Activated CD4-positive, alpha-beta T cell treated with anti-CD3 and anti-CD28 coated beads, Interleukin-10, Interleukin-2, amounts not matched to agents 100 ng/mL and 50 ng/mL, durations not matched to agents 16 hours and 8 hours (primary cell): ENCODE data around the gene LIN28A.
"Not testable (repeated sequence)": the region's sequence is repeated elsewhere in the genome, so short reads cannot be mapped to it uniquely, and the experiment has no call there.

ENCODE experiments used
- DNase-seq: peaks from one replicate; pipeline ENCODE4 v3.0.0-alpha.2; 2020

LIN28A gene

GRCh38 chr1:26410706-26411623 lies at the start of gene LIN28A:
LIN28A (plus strand) TSS chr1:26410817; CDS start chr1:26410892, 75 bp downstream.
- no peak for DNase-seq

DNA sequence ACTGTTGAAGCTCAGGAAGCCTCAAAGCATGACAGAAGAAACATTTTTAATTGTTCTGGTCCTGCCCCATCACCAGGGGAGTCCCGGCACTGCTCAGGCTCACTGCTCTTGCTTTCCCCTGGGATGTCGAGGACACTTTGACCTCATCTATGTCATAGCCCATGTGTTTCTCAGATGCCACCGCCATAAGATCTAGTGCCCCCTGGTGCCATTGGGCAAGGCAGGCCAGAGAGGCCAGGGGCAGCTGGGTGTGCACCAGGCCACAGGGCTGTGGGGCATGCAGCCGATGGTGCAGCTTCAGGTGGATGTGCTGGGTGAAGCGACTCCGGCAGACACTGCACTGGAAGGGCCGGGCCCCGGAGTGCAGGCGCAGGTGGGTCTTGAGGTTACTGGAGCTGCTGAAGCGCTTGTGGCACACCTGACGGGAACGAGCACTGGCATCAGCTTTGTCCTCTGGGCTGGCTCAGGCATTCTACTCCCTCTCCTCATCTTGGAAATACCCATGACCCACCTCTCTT lies 49.0 kb upstream of the LIN28A start:
- no peak for DNase-seq

GRCh38 chr1:26362331-26362730 lies 48.3 kb upstream of the LIN28A start:
- DNase-seq = no peak

- peak; percentile 91 for DNase-seq
Measured at GRCh38 chr1:26363549-26364448, 46.8 kb upstream of the LIN28A start.

GRCh38 chr1:26364956-26365355 lies 45.7 kb upstream of the LIN28A start:
- DNase-seq = no peak

- DNase-seq = no peak
Measured at GRCh38 chr1:26367441-26367840, 43.2 kb upstream of the LIN28A start.

DNA sequence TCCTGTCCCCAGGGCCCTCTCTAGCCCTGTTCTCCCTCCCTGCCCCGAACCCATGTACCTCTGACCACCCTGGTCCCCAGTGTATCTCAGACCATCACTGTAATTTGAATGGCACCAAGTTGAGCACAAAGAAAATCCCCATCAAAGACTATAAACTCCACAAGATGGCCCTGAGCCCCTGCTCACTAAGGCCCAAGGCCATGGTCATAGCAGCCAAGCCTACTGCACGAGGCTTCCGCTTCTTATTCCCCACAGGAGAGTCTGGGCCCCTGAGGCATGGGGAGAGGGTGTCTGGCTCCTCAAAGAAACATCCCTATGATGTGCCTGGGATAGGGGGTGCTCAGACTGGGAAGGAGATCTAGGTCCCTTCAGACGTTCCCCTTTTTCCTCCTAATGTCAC lies 42.6 kb upstream of the LIN28A start:
- DNase-seq = no peak

DNA sequence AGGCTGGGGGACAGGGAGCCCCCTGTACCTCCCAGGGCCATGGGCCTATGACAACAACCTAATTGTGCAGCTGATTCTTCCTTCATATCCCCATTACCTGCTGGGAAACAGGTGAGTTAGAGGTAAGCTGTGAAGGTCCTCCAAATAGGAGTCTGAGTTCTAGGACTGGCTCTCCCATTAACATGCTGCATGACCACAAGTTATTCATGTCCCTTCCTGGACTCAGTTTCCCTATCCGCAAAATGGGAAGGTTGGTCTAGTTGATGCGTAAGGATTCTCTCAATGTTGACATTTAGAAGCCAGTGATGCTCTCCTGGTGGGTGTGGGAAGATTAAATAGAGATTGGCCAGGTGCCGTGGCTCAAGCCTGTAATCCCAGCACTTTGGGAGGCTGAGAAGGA lies 42.1 kb upstream of the LIN28A start:
- DNase-seq = no peak

GRCh38 chr1:26370591-26371382 lies 39.8 kb upstream of the LIN28A start:
- no peak for DNase-seq

DNA sequence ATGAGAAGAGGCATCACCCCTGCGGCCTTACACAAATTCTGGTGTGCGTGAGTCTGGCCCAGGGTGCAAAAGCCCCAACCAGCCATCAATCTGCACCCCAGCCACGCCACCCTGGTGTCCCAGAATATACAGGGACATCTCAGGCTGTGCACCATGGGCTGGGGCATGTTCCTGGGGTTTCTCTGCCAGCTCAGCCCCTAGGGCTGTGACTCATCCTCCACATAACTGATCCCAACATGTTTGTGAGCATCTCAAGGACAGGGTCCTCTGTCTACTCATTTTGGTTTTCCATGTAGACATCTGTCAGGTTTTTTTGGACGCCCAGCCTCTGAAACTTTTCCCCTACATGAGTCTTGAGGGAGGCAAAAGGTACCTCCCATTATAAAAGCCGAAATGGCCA lies 38.6 kb upstream of the LIN28A start:
- DNase-seq = no peak

DNA sequence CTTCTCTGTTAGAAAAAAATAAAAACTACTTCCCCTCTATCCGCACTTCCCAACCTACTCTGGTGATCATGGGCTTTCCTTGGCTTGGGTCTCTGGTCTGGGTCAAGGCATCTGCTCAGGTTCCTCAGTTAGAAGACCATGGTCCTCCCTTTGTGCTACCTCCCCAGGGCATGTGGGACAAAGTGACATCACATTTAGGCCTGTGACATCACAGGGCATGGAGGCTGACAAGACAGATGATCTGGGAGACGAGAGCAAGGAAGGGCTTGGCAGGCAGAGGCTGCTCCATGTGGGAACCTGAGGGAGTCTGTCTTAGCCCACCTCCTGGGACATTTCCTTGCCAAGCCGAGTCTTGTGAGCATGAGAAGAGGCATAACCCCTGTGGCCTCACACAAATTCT lies 38.0 kb upstream of the LIN28A start, which contains the start of gene ZNF683:
TSS of gene ZNF683 (minus strand) at position 140 of the 400 bp plus-strand sequence. CDS start 4,179 bp downstream, outside the sequence.
- not testable (repeated sequence) for DNase-seq

DNA sequence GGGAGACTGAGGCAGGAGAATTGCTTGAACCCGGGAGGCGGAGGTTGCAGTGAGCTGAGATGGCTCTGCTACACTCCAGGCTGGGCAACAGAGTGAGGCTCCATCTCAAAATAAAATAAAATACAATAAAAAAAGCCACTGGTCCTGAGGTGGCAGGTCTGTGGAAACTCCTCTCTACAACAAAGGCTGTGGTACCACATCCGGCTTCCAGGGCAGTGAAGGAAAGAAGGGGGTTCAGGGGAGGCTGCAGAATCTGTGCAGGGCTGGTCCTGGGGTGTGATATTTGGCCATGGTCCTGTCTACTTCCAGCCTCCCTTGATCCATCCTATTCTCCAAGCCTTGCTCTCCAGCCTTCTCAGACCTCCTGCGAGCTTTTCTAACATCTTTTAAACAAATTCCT lies 37.3 kb upstream of the LIN28A start:
- peak; percentile 36 for DNase-seq

DNA sequence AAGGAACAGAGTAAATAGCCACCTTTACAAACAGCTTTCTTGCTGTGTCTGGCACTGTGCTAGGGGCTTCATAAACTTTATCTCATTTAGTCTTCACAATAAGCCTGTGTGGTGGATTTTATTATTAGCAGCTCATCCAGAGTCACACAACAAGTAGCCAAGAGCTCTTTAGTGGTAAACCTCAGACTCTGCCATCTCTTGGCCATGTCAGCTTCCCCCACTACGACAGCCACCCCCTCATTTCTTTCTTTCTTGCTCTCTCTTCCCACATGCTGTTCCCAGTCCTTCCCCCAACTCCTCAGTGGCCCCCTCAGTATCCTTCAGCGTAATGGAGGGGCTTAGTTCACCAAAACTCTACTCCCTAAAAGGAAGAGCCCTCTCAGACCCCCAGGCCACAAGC lies 36.8 kb upstream of the LIN28A start:
- DNase-seq = no peak

GRCh38 chr1:26374361-26374760 lies 36.3 kb upstream of the LIN28A start:
- DNase-seq = peak; percentile 21

DNA sequence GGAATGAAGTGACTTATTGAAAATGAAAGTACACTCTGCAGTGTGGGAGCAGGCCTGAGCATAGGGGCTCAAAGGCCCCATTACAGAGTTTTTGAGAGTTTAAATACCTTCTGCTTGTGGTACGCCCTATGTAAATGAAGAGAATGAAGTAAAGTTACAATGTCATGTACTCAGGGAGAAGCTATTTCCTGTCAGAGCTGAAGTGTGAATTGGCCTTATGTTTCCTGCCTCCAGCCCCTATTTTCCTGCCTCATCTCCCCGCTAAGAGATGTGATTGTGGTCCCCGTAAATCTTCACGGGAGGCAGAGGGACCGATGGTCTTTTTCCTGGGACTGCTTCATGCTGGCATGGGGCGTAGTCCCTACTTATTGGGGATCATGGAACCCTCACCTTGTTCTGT lies 35.5 kb upstream of the LIN28A start:
- DNase-seq = no peak

- DNase-seq = no peak
Measured at GRCh38 chr1:26376050-26376449, 34.6 kb upstream of the LIN28A start.

DNA sequence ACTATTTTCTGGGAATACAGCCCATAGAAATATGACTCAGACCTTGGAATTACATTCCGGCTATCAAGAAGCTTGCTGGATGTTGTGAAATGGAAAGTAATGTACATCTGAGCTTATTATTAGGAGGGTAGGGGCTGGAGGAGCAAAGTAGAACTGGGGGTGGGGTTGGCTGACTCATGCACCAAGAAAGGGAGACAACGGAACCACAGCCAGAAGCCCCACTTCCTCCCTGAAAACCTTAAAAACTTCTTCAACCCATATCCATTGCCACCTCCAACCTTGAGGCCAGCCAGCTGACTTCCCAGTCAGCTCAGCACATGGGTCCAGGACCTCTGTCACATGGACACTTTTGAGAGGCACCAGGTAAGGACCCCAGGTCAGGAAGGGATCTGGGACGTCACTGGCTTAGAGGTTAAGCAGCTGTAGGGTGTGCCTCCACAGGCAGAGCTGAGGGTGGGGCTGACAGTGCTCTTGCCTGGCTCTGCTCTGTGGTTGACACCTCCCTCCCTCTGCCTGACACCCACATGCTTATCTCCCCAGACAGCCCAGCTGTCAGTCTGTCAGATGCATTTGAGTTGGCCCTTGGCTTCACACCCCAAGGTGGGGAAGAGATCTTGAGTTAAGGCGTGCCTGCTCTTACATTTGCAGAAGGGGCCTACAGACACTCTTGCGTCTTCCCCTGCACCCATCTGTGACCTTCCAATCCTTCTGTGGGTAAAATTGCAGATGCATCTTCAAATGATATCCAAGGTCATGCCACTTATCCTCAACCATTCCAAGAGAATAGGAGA lies 32.3 kb upstream of the LIN28A start:
- peak; percentile 91 for DNase-seq

DNA sequence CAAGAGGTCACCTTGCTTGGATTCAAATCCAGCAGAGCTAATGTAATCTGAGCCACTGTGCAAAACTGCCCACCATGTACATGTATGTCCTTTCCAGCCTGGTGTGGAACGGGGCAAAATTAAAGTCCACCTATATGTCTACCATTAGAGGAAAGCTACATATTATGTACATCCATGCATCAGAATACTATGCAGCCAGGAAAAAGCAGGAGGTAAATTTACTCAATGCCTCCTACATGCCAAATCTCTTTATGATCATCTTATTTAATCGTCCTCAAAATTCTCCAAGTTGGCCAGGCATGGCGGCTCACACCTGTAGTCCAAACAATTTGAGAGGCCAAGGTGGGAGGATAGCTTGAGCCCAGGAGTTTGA lies 31.8 kb upstream of the LIN28A start:
- no peak for DNase-seq

DNA sequence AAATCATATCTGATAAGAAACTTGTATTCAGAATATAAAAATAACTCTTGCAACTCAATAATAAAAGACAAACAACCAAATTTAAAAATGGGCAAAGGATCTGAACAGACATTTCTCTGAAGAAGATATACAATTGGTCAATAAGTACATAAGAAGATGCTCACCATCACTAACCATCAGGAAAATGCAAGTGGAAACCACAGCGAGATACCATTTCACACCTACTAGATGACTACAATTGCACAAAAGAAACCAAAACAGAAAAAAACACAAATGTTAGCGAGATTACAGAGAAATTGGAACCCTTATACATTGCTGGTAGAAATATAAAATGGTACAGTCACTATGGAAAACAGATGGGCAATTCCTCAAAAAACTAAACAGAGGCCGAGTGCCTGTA lies 26.5 kb upstream of the LIN28A start:
- DNase-seq = no peak

DNA sequence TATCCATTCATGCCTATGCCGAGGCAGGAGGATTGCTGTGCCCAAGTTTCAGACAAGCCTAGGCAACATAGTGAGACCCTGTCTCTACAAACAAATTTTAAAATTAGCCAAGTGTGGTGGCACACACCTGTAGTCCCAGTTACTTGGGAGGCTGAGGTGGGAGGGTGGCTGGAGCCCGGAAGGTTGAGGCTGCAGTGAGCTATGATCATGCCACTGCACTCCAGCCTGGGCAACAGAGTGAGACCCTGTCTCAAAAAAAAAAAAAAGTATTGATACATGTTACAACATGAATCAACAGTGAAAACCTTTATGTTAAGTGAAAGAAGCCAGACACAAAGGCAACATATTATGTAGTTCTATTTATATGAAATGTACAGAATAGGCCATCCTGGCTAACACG lies 25.6 kb upstream of the LIN28A start:
- not testable (repeated sequence) for DNase-seq

GRCh38 chr1:26387447-26387846 lies 23.2 kb upstream of the LIN28A start:
- peak; percentile 32 for DNase-seq
